ENCODE data around the gene GPATCH4. TPM values are rescaled to one million over a fixed set of nuclear protein-coding genes. Genes with fewer than 3 reads are reported as not detected.

Gene GPATCH4
- total RNA-seq, 1 experiment from 2014 or later = 39.4 TPM

GRCh38 chr1:156623946-156624813 lies 22.9 kb upstream of the GPATCH4 start:
- Histone ChIP-seq H3K9ac (ENCODE audit: low read length) (no peak overlapping the region), H3K79me2 (ENCODE audit: insufficient read depth, low read length) (no peaks in the 10 kb centered on the region), H3K36me3 (ENCODE audit: control insufficient read depth in 1 of 2, insufficient read depth in 2 of 2, low read length in 2 of 2) (no peaks in the 10 kb centered on the region), H3K4me3 (replicated peaks in 1 of 2; ENCODE audit: low read depth in 1 of 2, low read length in 2 of 2) (no peak overlapping the region), H3K4me1 (ENCODE audit: control insufficient read depth in 1 of 2, insufficient read depth in 2 of 2, low read length in 2 of 2) (peaks cover 3 to 7% of the 10 kb centered on the region in 2 experiments; a peak in 2 of 4 replicates), H3K27me3 (ENCODE audit: insufficient read depth, low read length) (no peaks in the 10 kb centered on the region), H3K27ac (ENCODE audit: low read depth, low read length) (no peak overlapping the region), H3K9me3 (ENCODE audit: control insufficient read depth in 1 of 2, insufficient read depth in 1 of 2, low read depth in 1 of 2, low read length in 2 of 2) (no peaks in the 10 kb centered on the region), H3K4me2 (ENCODE audit: low read length) (no peak overlapping the region), H4K20me1 (ENCODE audit: insufficient read depth) (no peaks in the 10 kb centered on the region), H2AFZ (ENCODE audit: low read depth, low read length, poor library complexity, severe bottlenecking) (no peak overlapping the region), H3K9me2 (ENCODE audit: insufficient read depth) (no peaks in the 10 kb centered on the region)
- no TSS peak for BruUV-seq (replicated peaks)
- ATAC-seq (peak; percentile 35; the same call in 1 of the 2 replicates), DNase-seq (ENCODE audit: low read depth, low spot score) (no peak)
- TF ChIP-seq ATF3 (IDR thresholded peaks at IDR 0.05) = no peak
- TF ChIP-seq YY1 (IDR thresholded peaks at IDR 0.05; ENCODE audit: extremely low read depth, insufficient replicate concordance, low read depth, low read length) = no peak
- TF ChIP-seq CTCF (IDR thresholded peaks at IDR 0.05 in 2 of 3, conservative IDR thresholded peaks at IDR 0.05 in 1 of 3; ENCODE audit: borderline replicate concordance in 1 of 3, insufficient read depth in 1 of 3, low read depth in 2 of 3, low read length in 2 of 3) = no peak
- no peak for TF ChIP-seq JUND (IDR thresholded peaks at IDR 0.05)
- no peak for TF ChIP-seq SP1 (IDR thresholded peaks at IDR 0.05; ENCODE audit: low read depth)
- no peak for TF ChIP-seq ELF1 (IDR thresholded peaks at IDR 0.05; ENCODE audit: borderline replicate concordance, low read depth)
- TF ChIP-seq CBX3 (IDR thresholded peaks at IDR 0.05; ENCODE audit: low read depth) = no peak
- TF ChIP-seq MAX (IDR thresholded peaks at IDR 0.05) = no peak
- TF ChIP-seq SIN3A (IDR thresholded peaks at IDR 0.05; ENCODE audit: low read depth) = no peak
- TF ChIP-seq RAD21 (IDR thresholded peaks at IDR 0.05; ENCODE audit: low read depth) = no peak
- no peak for TF ChIP-seq EZH2 (IDR thresholded peaks at IDR 0.05)
- TF ChIP-seq TCF7L2 (IDR thresholded peaks at IDR 0.05; ENCODE audit: borderline replicate concordance, extremely low read depth, insufficient read depth, insufficient read length) = no peak
- no peak for TF ChIP-seq ZNF274 (IDR thresholded peaks at IDR 0.05; ENCODE audit: low read depth, low read length)
- ChIA-PET CTCF (interaction anchor here (1.0 to 1.1 kb wide), 2 partner anchors 37 to 82 kb away, joined by 3 read pairs; no protein-coding TSS in a partner anchor), RAD21 (ENCODE audit: low non-redundant PET in 1 of 2, low total read pairs in 2 of 2, uncharacterized antibody in 2 of 2, unreplicated experiment in 2 of 2) (interaction anchor here in 1 of 2 experiments (0.6 kb wide), 1 partner anchor 52 kb away, joined by 3 read pairs; no protein-coding TSS in a partner anchor), POLR2A (no interaction called here)
- intact Hi-C loops (cut with micrococcal nuclease) = loop anchor here (10.0 kb wide), 1 partner anchor 301 kb away; the partner anchor contains the start of gene LRRC71

Data from HCT116 (cell line).